NB4 (cell line): ENCODE measurements around the gene MUSTN1.

Experiments used
- DNase-seq: peaks from one replicate; pipeline ENCODE4 v3.0.0; 2010; ENCODE audit warnings: low read depth
- H3K4me3 ChIP-seq: one replicate; pipeline ENCODE4 v1.5.1; 2011; ENCODE audit warnings: mild to moderate bottlenecking, low read depth, low read length, moderate library complexity
- CTCF ChIP-seq: IDR thresholded peaks from one replicate; pipeline ENCODE4 v1.5.1; 2012; ENCODE audit warnings: low read depth, low read length
- MAX ChIP-seq: IDR thresholded peaks from 2 replicates; pipeline ENCODE4 v1.6.1; 2011; ENCODE audit warnings: low read depth, low read length
- MYC ChIP-seq: IDR thresholded peaks from 2 replicates; pipeline ENCODE4 v1.6.1; 2011; ENCODE audit warnings: low read depth, low read length
- POLR2A ChIP-seq: IDR thresholded peaks from 2 replicates; pipeline ENCODE4 v1.6.1; 2011; ENCODE audit warnings: mild to moderate bottlenecking; ENCODE audit not compliant: insufficient read length; ENCODE audit errors: extremely low read depth

The MUSTN1 gene

GRCh38 chr3:52792413-52792812, 42.4 kb downstream of the MUSTN1 start:
- no peak overlapping the region for H3K4me3 ChIP-seq
- TF ChIP-seq MYC (no peak), MAX (no peak), CTCF (no peak), POLR2A (no peak)
- no peak for DNase-seq

GRCh38 chr3:52791928-52792327, 42.9 kb downstream of the MUSTN1 start:
- no peak for TF ChIP-seq CTCF
- TF ChIP-seq MYC, result no peak
- no peak for TF ChIP-seq MAX
- no peak for TF ChIP-seq POLR2A
- DNase-seq, result no peak
- H3K4me3 ChIP-seq, result no peak overlapping the region

- no peak for DNase-seq
- no peak overlapping the region for H3K4me3 ChIP-seq
- no peak for TF ChIP-seq POLR2A
Measured at GRCh38 chr3:52791366-52791765, 43.5 kb downstream of the MUSTN1 start.

- TF ChIP-seq POLR2A, result no peak
- TF ChIP-seq MAX, result no peak
- no peak for TF ChIP-seq MYC
- no peak for DNase-seq
- no peak overlapping the region for H3K4me3 ChIP-seq
Measured at GRCh38 chr3:52790741-52791140, 44.1 kb downstream of the MUSTN1 start.

- H3K4me3 ChIP-seq, result no peak overlapping the region
Measured at GRCh38 chr3:52790337-52790736, 44.5 kb downstream of the MUSTN1 start.

GRCh38 chr3:52789746-52790040, 45.1 kb downstream of the MUSTN1 start:
- no peak for TF ChIP-seq POLR2A
- TF ChIP-seq MYC, result no peak
- TF ChIP-seq MAX, result no peak
- no peak for TF ChIP-seq CTCF
- H3K4me3 ChIP-seq, result no peak overlapping the region
- DNase-seq, result no peak

More at GRCh38 chr3:52790337-52790736, 44.5 kb downstream of the MUSTN1 start:
- TF ChIP-seq CTCF (no peak), POLR2A (no peak), MYC (no peak), MAX (no peak)
- no peak for DNase-seq

GRCh38 chr3:52788890-52789745, 45.7 kb downstream of the MUSTN1 start:
- DNase-seq, result no peak
- TF ChIP-seq CTCF, result no peak
- no peak for TF ChIP-seq MAX
- no peak for TF ChIP-seq MYC
- no peak for TF ChIP-seq POLR2A

More at GRCh38 chr3:52788890-52789745, 45.7 kb downstream of the MUSTN1 start:
- no peak overlapping the region for H3K4me3 ChIP-seq
